GM12878 (cell line): Measurements from ENCODE around the gene ATXN2. TPM values are rescaled to one million over a fixed set of nuclear protein-coding genes. Genes with fewer than 3 reads are reported as not detected.

Source experiments
- BHLHE40 ChIP-seq, 2 experiments: fragments of 450-650 bp in 1 of 2; IDR thresholded peaks; 2 replicates each; pipeline ENCODE4 v1.6.1; 2011 to 2017; ENCODE audit warnings: low read depth in 2 of 2, borderline replicate concordance in 1 of 2, improper control_type of control experiment in 1 of 2, low read length in 1 of 2, mild to moderate bottlenecking in 1 of 2
- ETV6 ChIP-seq, 2 experiments: fragments of 450-650 bp in 1 of 2; IDR thresholded peaks in 1 of 2; conservative IDR thresholded peaks in 1 of 2; 2 replicates each; pipeline ENCODE4 v1.6.1; 2014; ENCODE audit warnings: antibody characterized with exemption in 1 of 2, borderline replicate concordance in 1 of 2, low read depth in 1 of 2, mild to moderate bottlenecking in 1 of 2, moderate library complexity in 1 of 2
- FOXK2 ChIP-seq: fragments of 450-650 bp; IDR thresholded peaks from 2 replicates; pipeline ENCODE4 v1.6.1; 2017; ENCODE audit warnings: mild to moderate bottlenecking, moderate library complexity
- IKZF1 ChIP-seq: fragments of 450-650 bp; conservative IDR thresholded peaks from 2 replicates; pipeline ENCODE4 v1.6.1; 2017; ENCODE audit warnings: antibody characterized with exemption, mild to moderate bottlenecking
- IKZF2 ChIP-seq, 2 experiments: fragments of 450-650 bp; IDR thresholded peaks; 2 replicates each; pipeline ENCODE4 v1.6.1; 2017; ENCODE audit warnings: mild to moderate bottlenecking in 2 of 2, moderate library complexity in 2 of 2
- KLF5 ChIP-seq: fragments of 450-650 bp; IDR thresholded peaks from 2 replicates; pipeline ENCODE4 v1.6.1; 2014; ENCODE audit warnings: mild to moderate bottlenecking; ENCODE audit not compliant: partially characterized antibody
- NFXL1 ChIP-seq: fragments of 450-650 bp; IDR thresholded peaks from 2 replicates; pipeline ENCODE4 v1.6.1; 2017; ENCODE audit warnings: antibody characterized with exemption, mild to moderate bottlenecking, borderline replicate concordance
- PAX8 ChIP-seq: fragments of 450-650 bp; IDR thresholded peaks from 2 replicates; pipeline ENCODE4 v1.6.1; 2017; ENCODE audit warnings: mild to moderate bottlenecking, moderate library complexity
- PML ChIP-seq: IDR thresholded peaks from 2 replicates; pipeline ENCODE4 v1.6.1; 2012; ENCODE audit warnings: low read length, inconsistent platforms
- SP1 ChIP-seq: IDR thresholded peaks from one replicate; pipeline ENCODE4 v1.6.1; 2011; ENCODE audit warnings: low read depth, low read length
- WRNIP1 ChIP-seq: IDR thresholded peaks from 2 replicates; pipeline ENCODE4 v1.6.1; 2011; ENCODE audit warnings: low read depth, low read length, improper control_type of control experiment, borderline replicate concordance
- ZNF622 ChIP-seq: fragments of 450-650 bp; IDR thresholded peaks from 2 replicates; pipeline ENCODE4 v1.6.1; 2017; ENCODE audit warnings: mild to moderate bottlenecking, inconsistent platforms
- polyA plus RNA-seq, 11 experiments: library from polyadenylated mRNA; depleted of rRNA in 4 of 11; unstranded in 6 of 11; stranded (reverse) in 5 of 11; fragments of >200 nt; fragmentation: Nextera tagmentation in 4 of 11; fragmentation: Illumina TruSeq in 1 of 11; extraction: Ambion mirVana in 4 of 11; extraction: Trizol in 1 of 11; gene quantifications; 1 replicate in 1 of 11; 2 replicates in 10 of 11; pipeline versions ENCODE4 v1.2.1 to v1.2.3, GENCODE V29; 2011 to 2016; ENCODE audit warnings: inconsistent platforms in 2 of 11, missing spikeins in 2 of 11, low read depth in 1 of 11
- total RNA-seq, 4 experiments: library from RNA; depleted of rRNA in 3 of 4; stranded (reverse); fragments of >200 nt in 3 of 4; fragmentation: Illumina TruSeq in 1 of 4; extraction: Trizol in 1 of 4; gene quantifications; 2 replicates each; pipeline versions ENCODE4 v1.2.1 to v1.2.3, GENCODE V29; 2013 to 2021
- TF ChIP-seq, protein P1 (sequence below): fragments of 150-350 bp; IDR thresholded peaks from 2 replicates; pipeline ENCODE4 v1.6.1; 2016; ENCODE audit warnings: low read depth, low read length
- TF ChIP-seq, protein P2 (sequence below): IDR thresholded peaks from 2 replicates; pipeline ENCODE4 v1.6.1; 2011; ENCODE audit warnings: borderline replicate concordance, low read depth, mild to moderate bottlenecking, moderate library complexity, mixed read lengths, low read length; ENCODE audit not compliant: insufficient read depth; ENCODE audit errors: extremely low read length
- TF ChIP-seq, protein P3 (sequence below): fragments of 450-650 bp; IDR thresholded peaks from 2 replicates; pipeline ENCODE4 v1.6.1; 2017; ENCODE audit warnings: antibody characterized with exemption, mild to moderate bottlenecking, moderate library complexity
- TF ChIP-seq, protein P4 (sequence below): fragments of 450-650 bp; IDR thresholded peaks from 2 replicates; pipeline ENCODE4 v1.6.1; 2017; ENCODE audit warnings: borderline replicate concordance
- TF ChIP-seq, protein P5 (sequence below): IDR thresholded peaks from 2 replicates; pipeline ENCODE4 v1.6.1; 2011; ENCODE audit warnings: low read depth, low read length, improper control_type of control experiment, borderline replicate concordance
- TF ChIP-seq, protein P6 (sequence below): IDR thresholded peaks from 2 replicates; pipeline ENCODE4 v1.6.1; 2011; ENCODE audit warnings: low read depth, mild to moderate bottlenecking, low read length, moderate library complexity, borderline replicate concordance; ENCODE audit errors: extremely low read depth

The ATXN2 gene
- total and polyA plus RNA-seq, 10 of the 15 experiments (the other 5 are each of a cell fraction or from before 2014, with no cell fraction given), result 8.8 to 31.5 (median 19.0) TPM

DNA sequence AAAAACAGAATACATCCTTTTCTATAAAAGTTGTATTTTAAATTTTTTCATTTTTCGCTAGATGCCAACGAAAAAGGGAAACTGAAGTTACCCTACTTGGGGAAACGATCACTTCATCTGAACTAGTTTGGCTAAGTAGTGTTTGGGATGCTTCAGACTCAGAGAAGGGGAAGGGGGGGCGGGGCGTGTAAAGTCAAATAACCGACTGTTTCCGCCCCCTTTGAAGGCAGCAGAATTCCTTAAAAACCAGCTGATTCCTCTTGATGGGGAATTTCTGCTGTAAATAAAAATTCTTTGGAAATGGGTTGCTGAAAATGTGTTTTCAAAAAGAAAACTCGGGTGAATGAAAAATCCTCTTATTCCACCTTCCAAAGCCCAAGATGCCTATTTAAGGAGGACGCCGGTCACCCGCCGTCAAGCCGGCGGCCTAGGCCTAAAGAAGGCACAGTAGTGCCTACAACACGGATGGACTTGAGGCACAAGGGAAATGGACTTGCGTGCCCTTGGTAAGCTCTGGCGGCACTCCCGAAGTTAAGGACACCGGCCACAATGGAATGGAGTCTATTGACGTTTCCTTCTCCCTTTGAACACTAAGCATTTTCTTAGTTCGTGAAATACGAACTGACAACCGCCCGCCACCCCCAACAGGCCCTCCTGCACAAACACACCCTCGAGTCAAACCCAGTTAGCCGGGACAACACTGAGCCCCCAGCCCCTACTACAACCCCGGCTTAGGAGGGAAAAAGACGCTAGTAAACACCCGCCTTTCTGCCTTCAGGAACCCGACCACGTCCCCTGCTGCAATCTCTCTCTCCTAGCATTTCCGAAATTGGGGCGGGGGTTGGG lies 1.9 kb downstream of the ATXN2 start (continued):
- TF ChIP-seq, protein P1, sequence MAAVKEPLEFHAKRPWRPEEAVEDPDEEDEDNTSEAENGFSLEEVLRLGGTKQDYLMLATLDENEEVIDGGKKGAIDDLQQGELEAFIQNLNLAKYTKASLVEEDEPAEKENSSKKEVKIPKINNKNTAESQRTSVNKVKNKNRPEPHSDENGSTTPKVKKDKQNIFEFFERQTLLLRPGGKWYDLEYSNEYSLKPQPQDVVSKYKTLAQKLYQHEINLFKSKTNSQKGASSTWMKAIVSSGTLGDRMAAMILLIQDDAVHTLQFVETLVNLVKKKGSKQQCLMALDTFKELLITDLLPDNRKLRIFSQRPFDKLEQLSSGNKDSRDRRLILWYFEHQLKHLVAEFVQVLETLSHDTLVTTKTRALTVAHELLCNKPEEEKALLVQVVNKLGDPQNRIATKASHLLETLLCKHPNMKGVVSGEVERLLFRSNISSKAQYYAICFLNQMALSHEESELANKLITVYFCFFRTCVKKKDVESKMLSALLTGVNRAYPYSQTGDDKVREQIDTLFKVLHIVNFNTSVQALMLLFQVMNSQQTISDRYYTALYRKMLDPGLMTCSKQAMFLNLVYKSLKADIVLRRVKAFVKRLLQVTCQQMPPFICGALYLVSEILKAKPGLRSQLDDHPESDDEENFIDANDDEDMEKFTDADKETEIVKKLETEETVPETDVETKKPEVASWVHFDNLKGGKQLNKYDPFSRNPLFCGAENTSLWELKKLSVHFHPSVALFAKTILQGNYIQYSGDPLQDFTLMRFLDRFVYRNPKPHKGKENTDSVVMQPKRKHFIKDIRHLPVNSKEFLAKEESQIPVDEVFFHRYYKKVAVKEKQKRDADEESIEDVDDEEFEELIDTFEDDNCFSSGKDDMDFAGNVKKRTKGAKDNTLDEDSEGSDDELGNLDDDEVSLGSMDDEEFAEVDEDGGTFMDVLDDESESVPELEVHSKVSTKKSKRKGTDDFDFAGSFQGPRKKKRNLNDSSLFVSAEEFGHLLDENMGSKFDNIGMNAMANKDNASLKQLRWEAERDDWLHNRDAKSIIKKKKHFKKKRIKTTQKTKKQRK, result no peak
- TF ChIP-seq, protein P2, sequence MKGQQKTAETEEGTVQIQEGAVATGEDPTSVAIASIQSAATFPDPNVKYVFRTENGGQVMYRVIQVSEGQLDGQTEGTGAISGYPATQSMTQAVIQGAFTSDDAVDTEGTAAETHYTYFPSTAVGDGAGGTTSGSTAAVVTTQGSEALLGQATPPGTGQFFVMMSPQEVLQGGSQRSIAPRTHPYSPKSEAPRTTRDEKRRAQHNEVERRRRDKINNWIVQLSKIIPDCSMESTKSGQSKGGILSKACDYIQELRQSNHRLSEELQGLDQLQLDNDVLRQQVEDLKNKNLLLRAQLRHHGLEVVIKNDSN, result no peak
- TF ChIP-seq ETV6 (conservative IDR thresholded peaks at IDR 0.05 in 1 of 2, IDR thresholded peaks at IDR 0.05 in 1 of 2; ENCODE audit: borderline replicate concordance in 1 of 2, low read depth in 1 of 2), result no peak
- no peak for TF ChIP-seq ZNF622
- peak in 1 of 2 experiments; percentile 17; a peak in 1 of 4 replicates for TF ChIP-seq IKZF2 (IDR thresholded peaks at IDR 0.05)
- no peak; the same call in 1 of the 2 replicates for TF ChIP-seq PML
- TF ChIP-seq IKZF1, result no peak
- TF ChIP-seq, protein P3, sequence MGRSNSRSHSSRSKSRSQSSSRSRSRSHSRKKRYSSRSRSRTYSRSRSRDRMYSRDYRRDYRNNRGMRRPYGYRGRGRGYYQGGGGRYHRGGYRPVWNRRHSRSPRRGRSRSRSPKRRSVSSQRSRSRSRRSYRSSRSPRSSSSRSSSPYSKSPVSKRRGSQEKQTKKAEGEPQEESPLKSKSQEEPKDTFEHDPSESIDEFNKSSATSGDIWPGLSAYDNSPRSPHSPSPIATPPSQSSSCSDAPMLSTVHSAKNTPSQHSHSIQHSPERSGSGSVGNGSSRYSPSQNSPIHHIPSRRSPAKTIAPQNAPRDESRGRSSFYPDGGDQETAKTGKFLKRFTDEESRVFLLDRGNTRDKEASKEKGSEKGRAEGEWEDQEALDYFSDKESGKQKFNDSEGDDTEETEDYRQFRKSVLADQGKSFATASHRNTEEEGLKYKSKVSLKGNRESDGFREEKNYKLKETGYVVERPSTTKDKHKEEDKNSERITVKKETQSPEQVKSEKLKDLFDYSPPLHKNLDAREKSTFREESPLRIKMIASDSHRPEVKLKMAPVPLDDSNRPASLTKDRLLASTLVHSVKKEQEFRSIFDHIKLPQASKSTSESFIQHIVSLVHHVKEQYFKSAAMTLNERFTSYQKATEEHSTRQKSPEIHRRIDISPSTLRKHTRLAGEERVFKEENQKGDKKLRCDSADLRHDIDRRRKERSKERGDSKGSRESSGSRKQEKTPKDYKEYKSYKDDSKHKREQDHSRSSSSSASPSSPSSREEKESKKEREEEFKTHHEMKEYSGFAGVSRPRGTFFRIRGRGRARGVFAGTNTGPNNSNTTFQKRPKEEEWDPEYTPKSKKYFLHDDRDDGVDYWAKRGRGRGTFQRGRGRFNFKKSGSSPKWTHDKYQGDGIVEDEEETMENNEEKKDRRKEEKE, result no peak
- no peak for TF ChIP-seq PAX8
- TF ChIP-seq, protein P4, sequence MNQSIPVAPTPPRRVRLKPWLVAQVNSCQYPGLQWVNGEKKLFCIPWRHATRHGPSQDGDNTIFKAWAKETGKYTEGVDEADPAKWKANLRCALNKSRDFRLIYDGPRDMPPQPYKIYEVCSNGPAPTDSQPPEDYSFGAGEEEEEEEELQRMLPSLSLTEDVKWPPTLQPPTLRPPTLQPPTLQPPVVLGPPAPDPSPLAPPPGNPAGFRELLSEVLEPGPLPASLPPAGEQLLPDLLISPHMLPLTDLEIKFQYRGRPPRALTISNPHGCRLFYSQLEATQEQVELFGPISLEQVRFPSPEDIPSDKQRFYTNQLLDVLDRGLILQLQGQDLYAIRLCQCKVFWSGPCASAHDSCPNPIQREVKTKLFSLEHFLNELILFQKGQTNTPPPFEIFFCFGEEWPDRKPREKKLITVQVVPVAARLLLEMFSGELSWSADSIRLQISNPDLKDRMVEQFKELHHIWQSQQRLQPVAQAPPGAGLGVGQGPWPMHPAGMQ, result no peak
- no peak for TF ChIP-seq FOXK2
- TF ChIP-seq, protein P5, sequence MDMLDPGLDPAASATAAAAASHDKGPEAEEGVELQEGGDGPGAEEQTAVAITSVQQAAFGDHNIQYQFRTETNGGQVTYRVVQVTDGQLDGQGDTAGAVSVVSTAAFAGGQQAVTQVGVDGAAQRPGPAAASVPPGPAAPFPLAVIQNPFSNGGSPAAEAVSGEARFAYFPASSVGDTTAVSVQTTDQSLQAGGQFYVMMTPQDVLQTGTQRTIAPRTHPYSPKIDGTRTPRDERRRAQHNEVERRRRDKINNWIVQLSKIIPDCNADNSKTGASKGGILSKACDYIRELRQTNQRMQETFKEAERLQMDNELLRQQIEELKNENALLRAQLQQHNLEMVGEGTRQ, result no peak
- TF ChIP-seq WRNIP1, result peak; percentile 85; the same call in 1 of the 2 replicates
- no peak for TF ChIP-seq NFXL1
- no peak for TF ChIP-seq BHLHE40 (IDR thresholded peaks at IDR 0.05; ENCODE audit: borderline replicate concordance in 1 of 2, low read depth in 2 of 2, low read length in 1 of 2)
- TF ChIP-seq, protein P6, sequence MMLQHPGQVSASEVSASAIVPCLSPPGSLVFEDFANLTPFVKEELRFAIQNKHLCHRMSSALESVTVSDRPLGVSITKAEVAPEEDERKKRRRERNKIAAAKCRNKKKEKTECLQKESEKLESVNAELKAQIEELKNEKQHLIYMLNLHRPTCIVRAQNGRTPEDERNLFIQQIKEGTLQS, result no peak
- peak; percentile 75 for TF ChIP-seq SP1
- TF ChIP-seq KLF5, result no peak
